ENCODE results near the gene ZNF318.
A peak's percentile ranks its signal among the peaks of the same experiment; 100 is the strongest.

Gene ZNF318

GRCh38 chr6:43286980-43287716 is 82.3 kb downstream of the ZNF318 start:
- no peak overlapping the region for H3K4me3 ChIP-seq (ENCODE audit: low read length)
- TF ChIP-seq CTCF (conservative IDR thresholded peaks at IDR 0.05; ENCODE audit: low read length), result peak; percentile 11; the same call in 1 of the 2 replicates
- no peak for DNase-seq (ENCODE audit: low read depth)

GRCh38 chr6:43286456-43286979 is 82.9 kb downstream of the ZNF318 start:
- no peak for DNase-seq (ENCODE audit: low read depth)
- H3K4me3 ChIP-seq (ENCODE audit: low read length), result no peak overlapping the region
- TF ChIP-seq CTCF (conservative IDR thresholded peaks at IDR 0.05; ENCODE audit: low read length), result no peak
